Breast epithelium (tissue), 4 donors: ENCODE data around the gene MAP3K19. TPM values are rescaled to one million over a fixed set of nuclear protein-coding genes. Genes with fewer than 3 reads are reported as not detected.

Experiments
- DNase-seq, 2 donors: peaks; one replicate each; pipeline ENCODE4 v3.0.0-alpha.2; 2019; ENCODE audit warnings: low spot score in 2 of 2
- H3K27ac ChIP-seq, 2 donors: fragments of 200-600 bp; sonication (generic) in 1 of 2; one replicate each; pipeline ENCODE4 v1.5.1; 2016 to 2019; ENCODE audit warnings: mild to moderate bottlenecking in 1 of 2
- H3K27me3 ChIP-seq, 2 donors: fragments of 200-600 bp; sonication (generic) in 1 of 2; one replicate each; pipeline versions ENCODE4 v1.5.1 to v1.6.0; 2017 to 2019; ENCODE audit warnings: control low read depth in 1 of 2, mild to moderate bottlenecking in 1 of 2
- H3K36me3 ChIP-seq: fragments of 200-600 bp; one replicate; pipeline ENCODE4 v1.5.1; 2019
- H3K4me1 ChIP-seq, 2 donors: fragments of 200-600 bp; sonication (generic); one replicate each; pipeline ENCODE4 v1.5.1; 2016 to 2019; ENCODE audit warnings: control low read depth in 1 of 2
- H3K4me3 ChIP-seq, 3 donors: fragments of 200-600 bp; sonication (generic); 1 replicate in 2 of 3; 2 replicates in 1 of 3; pipeline ENCODE4 v1.5.1; 2016 to 2019; ENCODE audit warnings: mild to moderate bottlenecking in 3 of 3, moderate library complexity in 2 of 3
- H3K9me3 ChIP-seq, 2 donors: fragments of 200-600 bp; sonication (generic) in 1 of 2; one replicate each; pipeline ENCODE4 v1.5.1; 2016 to 2019; ENCODE audit warnings: control low read depth in 1 of 2
- POLR2A ChIP-seq: fragments of 450-650 bp; IDR thresholded peaks from one replicate; pipeline ENCODE4 v1.6.1; 2016; ENCODE audit warnings: antibody characterized with exemption, mild to moderate bottlenecking, moderate library complexity
- POLR2AphosphoS5 ChIP-seq, 3 donors: sonication (generic); formaldehyde crosslinking; IDR thresholded peaks; one replicate each; pipeline ENCODE4 v1.6.1; 2017; ENCODE audit warnings: antibody characterized with exemption in 3 of 3
- intact Hi-C: fragments of 100-400 bp; cut with DNase I; formaldehyde crosslinking; loops from one replicate; pipeline ENCODE4 v1.15.1; 2023; ENCODE audit warnings: low total_unique reads
- total RNA-seq, 3 donors: library from RNA; depleted of rRNA; stranded (reverse); fragments of >200 nt; gene quantifications; one replicate each; pipeline ENCODE4 v1.1.0, GENCODE V29; 2016
- TF ChIP-seq, protein P1 (sequence below), 3 donors: fragments of 450-650 bp; IDR thresholded peaks; one replicate each; pipeline ENCODE4 v1.5.1; 2016 to 2017; ENCODE audit warnings: antibody characterized with exemption in 3 of 3, mild to moderate bottlenecking in 3 of 3, moderate library complexity in 3 of 3

Gene MAP3K19
- total RNA-seq, 3 donors from 2014 or later: not detected

DNA sequence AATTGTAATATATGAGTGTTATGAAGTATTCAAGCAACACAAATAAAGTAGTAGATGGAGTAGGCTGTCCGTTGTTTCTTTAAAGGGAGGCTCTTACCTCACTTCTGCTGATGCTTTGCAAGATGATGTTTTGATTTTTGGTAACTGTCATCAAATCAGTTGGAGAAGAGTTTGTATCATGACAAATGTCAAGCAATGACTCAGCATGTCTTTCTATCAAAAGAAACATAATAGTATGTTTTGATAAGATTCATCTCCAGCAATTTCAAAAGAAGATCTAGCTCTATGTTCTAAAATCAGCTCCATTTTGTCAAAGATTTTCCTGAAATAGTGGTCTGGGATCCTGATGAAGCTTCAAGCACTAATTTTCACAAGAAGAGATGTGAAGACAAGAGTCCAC lies 25.6 kb downstream of the MAP3K19 start:
- no peak for TF ChIP-seq POLR2AphosphoS5 (IDR thresholded peaks at IDR 0.05)
- TF ChIP-seq POLR2A: no peak
- TF ChIP-seq, protein P1, sequence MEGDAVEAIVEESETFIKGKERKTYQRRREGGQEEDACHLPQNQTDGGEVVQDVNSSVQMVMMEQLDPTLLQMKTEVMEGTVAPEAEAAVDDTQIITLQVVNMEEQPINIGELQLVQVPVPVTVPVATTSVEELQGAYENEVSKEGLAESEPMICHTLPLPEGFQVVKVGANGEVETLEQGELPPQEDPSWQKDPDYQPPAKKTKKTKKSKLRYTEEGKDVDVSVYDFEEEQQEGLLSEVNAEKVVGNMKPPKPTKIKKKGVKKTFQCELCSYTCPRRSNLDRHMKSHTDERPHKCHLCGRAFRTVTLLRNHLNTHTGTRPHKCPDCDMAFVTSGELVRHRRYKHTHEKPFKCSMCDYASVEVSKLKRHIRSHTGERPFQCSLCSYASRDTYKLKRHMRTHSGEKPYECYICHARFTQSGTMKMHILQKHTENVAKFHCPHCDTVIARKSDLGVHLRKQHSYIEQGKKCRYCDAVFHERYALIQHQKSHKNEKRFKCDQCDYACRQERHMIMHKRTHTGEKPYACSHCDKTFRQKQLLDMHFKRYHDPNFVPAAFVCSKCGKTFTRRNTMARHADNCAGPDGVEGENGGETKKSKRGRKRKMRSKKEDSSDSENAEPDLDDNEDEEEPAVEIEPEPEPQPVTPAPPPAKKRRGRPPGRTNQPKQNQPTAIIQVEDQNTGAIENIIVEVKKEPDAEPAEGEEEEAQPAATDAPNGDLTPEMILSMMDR (IDR thresholded peaks at IDR 0.05): no peak
- H3K4me3 ChIP-seq: no peak overlapping the region
- H3K4me1 ChIP-seq: no peaks in the 10 kb centered on the region
- no peak for DNase-seq
- no peaks in the 10 kb centered on the region for H3K9me3 ChIP-seq
- H3K27ac ChIP-seq: no peak overlapping the region
- no peaks in the 10 kb centered on the region for H3K27me3 ChIP-seq
- H3K36me3 ChIP-seq: no peaks in the 10 kb centered on the region
- intact Hi-C loops: no loop called here

DNA sequence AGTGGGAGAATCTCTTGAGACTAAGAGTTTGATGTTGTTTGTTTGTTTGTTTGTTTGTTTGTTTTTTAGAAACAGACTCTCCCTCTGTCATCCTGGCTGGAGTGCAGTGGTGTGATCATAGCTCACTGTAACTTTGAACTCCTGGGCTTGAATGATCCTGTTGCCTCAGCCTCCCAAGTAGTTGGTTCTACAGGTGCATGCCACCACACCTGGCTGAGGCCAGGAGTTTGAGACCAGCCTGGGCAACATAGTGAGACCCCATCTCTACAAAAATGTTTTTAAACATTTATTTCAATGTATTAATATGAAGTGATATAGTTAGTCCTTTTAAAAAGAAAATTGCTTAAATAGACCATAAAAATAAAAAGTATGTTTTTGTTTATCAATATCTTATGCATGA lies 35.6 kb downstream of the MAP3K19 start:
- intact Hi-C loops: no loop called here
- Histone ChIP-seq H3K36me3 (no peaks in the 10 kb centered on the region), H3K9me3 (no peaks in the 10 kb centered on the region)

DNA sequence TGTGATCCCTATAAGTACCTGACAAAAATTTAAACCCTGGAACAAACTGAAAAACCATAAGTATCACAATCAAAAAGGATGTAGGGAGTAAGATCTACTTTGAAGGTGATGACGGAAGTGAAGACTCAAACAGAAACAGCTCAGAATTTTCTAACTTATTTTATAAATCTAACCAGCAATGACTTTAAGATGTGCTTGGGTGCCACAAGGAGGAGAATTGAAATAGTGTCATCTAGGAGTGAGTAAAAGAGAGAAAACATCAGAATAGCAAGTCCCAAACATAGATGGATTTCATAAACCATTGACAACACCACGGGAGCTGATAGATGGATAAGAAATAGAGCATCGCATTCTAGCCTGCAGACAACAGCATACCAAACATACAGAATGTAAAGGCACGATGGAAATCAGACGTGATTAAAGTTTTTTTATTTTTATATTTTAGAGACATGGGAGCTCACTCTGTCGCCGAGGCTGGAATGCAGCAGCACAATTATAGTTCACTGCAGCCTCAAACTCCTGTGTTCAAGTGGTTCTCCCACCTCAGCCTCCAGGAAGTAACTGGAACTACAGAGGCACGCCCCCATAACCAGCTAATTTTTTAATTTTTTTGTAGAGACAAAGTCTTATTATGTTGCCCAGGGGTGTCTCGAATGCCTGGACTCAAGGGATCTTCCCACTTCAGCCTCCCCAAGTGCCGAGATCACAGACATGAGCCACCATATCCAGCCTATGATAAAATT lies 36.9 kb downstream of the MAP3K19 start:
- no peaks in the 10 kb centered on the region for H3K36me3 ChIP-seq
- H3K27me3 ChIP-seq: peaks cover 0 to 4% of the 10 kb centered on the region in 2 donors
- no peaks in the 10 kb centered on the region for H3K4me1 ChIP-seq
- no peak for DNase-seq
- TF ChIP-seq POLR2AphosphoS5 (IDR thresholded peaks at IDR 0.05) (no peak), POLR2A (no peak)
- TF ChIP-seq, protein P1 (IDR thresholded peaks at IDR 0.05): no peak
- intact Hi-C loops: no loop called here
- H3K4me3 ChIP-seq: no peak overlapping the region
- H3K27ac ChIP-seq: no peak overlapping the region
- no peaks in the 10 kb centered on the region for H3K9me3 ChIP-seq

More for the DNA sequence above, 35.6 kb downstream of the MAP3K19 start:
- no peaks in the 10 kb centered on the region for H3K4me1 ChIP-seq
- TF ChIP-seq, protein P1 (IDR thresholded peaks at IDR 0.05): no peak
- TF ChIP-seq POLR2AphosphoS5 (IDR thresholded peaks at IDR 0.05) (no peak), POLR2A (no peak)
- H3K27ac ChIP-seq: no peak overlapping the region
- H3K4me3 ChIP-seq: no peak overlapping the region
- H3K27me3 ChIP-seq: no peaks in the 10 kb centered on the region
- DNase-seq: no peak

DNA sequence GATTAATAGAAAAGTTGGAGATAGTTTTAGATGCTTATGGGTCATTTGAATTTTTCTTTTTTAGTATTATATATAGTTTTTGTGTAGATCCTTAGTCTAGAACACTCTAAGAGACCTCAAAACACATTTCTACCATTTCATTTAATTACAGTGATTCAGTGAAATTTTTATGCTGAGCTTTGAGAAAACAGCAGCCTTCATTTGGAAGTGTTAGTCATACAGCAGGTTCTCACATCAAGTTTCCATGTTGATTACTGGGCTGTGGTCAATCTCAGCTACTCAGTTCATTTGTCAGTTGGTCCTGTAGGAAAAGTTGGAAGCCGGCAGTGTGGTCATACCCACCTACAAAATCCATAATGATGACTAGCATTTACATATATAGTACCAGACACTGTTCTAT lies 37.9 kb downstream of the MAP3K19 start:
- TF ChIP-seq, protein P1 (IDR thresholded peaks at IDR 0.05): no peak
- TF ChIP-seq POLR2A (no peak), POLR2AphosphoS5 (IDR thresholded peaks at IDR 0.05) (no peak)

DNA sequence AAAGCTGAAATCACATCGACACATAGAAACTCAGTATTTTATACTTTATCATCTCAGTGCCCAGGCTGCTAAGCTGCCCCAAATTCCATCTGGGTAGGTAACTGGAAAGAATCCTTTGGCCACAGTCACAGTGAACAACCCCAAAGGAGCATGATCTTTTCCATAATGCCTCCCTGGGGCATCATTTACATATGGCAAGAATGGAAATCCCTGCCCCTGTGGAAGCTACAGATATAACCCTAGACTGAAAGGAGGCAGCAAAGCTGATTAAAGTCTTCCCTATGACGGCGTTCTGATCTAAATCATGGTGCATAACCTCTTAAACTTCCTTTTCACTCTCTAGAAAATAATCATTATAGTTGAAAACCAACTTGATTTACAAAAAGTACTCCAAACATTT lies 41.5 kb downstream of the MAP3K19 start:
- no peak for DNase-seq
- intact Hi-C loops: no loop called here
- TF ChIP-seq POLR2A (no peak), POLR2AphosphoS5 (IDR thresholded peaks at IDR 0.05) (no peak)
- TF ChIP-seq, protein P1 (IDR thresholded peaks at IDR 0.05): no peak
- Histone ChIP-seq H3K4me3 (no peak overlapping the region), H3K4me1 (no peaks in the 10 kb centered on the region), H3K27me3 (peaks cover 0 to 10% of the 10 kb centered on the region in 2 donors), H3K36me3 (no peaks in the 10 kb centered on the region), H3K27ac (no peak overlapping the region), H3K9me3 (no peaks in the 10 kb centered on the region)

More for the DNA sequence above, 37.9 kb downstream of the MAP3K19 start:
- Histone ChIP-seq H3K27ac (no peak overlapping the region), H3K4me1 (no peaks in the 10 kb centered on the region), H3K36me3 (no peaks in the 10 kb centered on the region), H3K9me3 (no peaks in the 10 kb centered on the region), H3K27me3 (peaks cover 0 to 10% of the 10 kb centered on the region in 2 donors), H3K4me3 (no peak overlapping the region)
- no peak for DNase-seq
- intact Hi-C loops: no loop called here
